Measurements from ENCODE around the gene ACOT9. TPM values are rescaled to one million over a fixed set of nuclear protein-coding genes. Genes with fewer than 3 reads are reported as not detected.

The ACOT9 gene
- polyA plus RNA-seq, 2 of the 4 experiments (the other 2 are of a cell fraction), result 87.0 to 110 TPM

GRCh38 chrX:23666282-23666681 is 76.8 kb downstream of the ACOT9 start (continued):
- TF ChIP-seq RAD21 (conservative IDR thresholded peaks at IDR 0.05 in 1 of 2, IDR thresholded peaks at IDR 0.05 in 1 of 2) (no peak), HDAC2 (IDR thresholded peaks at IDR 0.05) (no peak), NR3C1 (IDR thresholded peaks at IDR 0.05) (no peak), FOSL2 (IDR thresholded peaks at IDR 0.05) (no peak), FOSL2 (CRISPR knock-in tag; IDR thresholded peaks at IDR 0.05) (no peak), JUNB (IDR thresholded peaks at IDR 0.05) (no peak), MYC (IDR thresholded peaks at IDR 0.05; ENCODE audit: borderline replicate concordance, low read length) (no peak), MAX (IDR thresholded peaks at IDR 0.05) (no peak), FOSB (CRISPR knock-in tag; IDR thresholded peaks at IDR 0.05) (no peak), TP53 (CRISPR knock-in tag; IDR thresholded peaks at IDR 0.05) (no peak), HOXB5 (CRISPR knock-in tag; IDR thresholded peaks at IDR 0.05) (no peak)

- Histone ChIP-seq H3K4me3 (no peak overlapping the region), H3K4me2 (no peak overlapping the region), H3K4me1 (peaks cover 6% of the 10 kb centered on the region), H3K27ac (no peak overlapping the region), H3K9me3 (no peaks in the 10 kb centered on the region)
- no peak for DNase-seq (ENCODE audit: low read depth in 1 of 2, low spot score in 1 of 2)
- ChIA-PET CTCF (interaction anchor here (1.5 kb wide), 1 partner anchor 238 kb away, joined by 3 read pairs; no protein-coding TSS in a partner anchor), POLR2A (no interaction called here)
- no peak for FAIRE-seq
- ATAC-seq, result no peak
- WGBS (ENCODE audit: missing lambda C conversion rate), result 89% methylated on average over 9 of the region's 10 CpGs
- TF ChIP-seq TP53 (CRISPR knock-in tag; IDR thresholded peaks at IDR 0.05), result no peak
- TF ChIP-seq CBX8 (IDR thresholded peaks at IDR 0.05), result no peak
- TF ChIP-seq CTCF (IDR thresholded peaks at IDR 0.05), result no peak
- TF ChIP-seq ESRRA (IDR thresholded peaks at IDR 0.05; ENCODE audit: borderline replicate concordance, low read length), result no peak
- no peak for TF ChIP-seq PHF8 (IDR thresholded peaks at IDR 0.05; ENCODE audit: borderline replicate concordance, low read depth)
- TF ChIP-seq MAZ (IDR thresholded peaks at IDR 0.05; ENCODE audit: borderline replicate concordance, low read depth, low read length), result no peak
- TF ChIP-seq MAFK (IDR thresholded peaks at IDR 0.05; ENCODE audit: partially characterized antibody), result no peak
- TF ChIP-seq GATA3 (IDR thresholded peaks at IDR 0.05; ENCODE audit: borderline replicate concordance), result no peak
- TF ChIP-seq KDM5A (IDR thresholded peaks at IDR 0.05), result no peak
- no peak for TF ChIP-seq ZNF302 (CRISPR knock-in tag; IDR thresholded peaks at IDR 0.05)
- no peak for TF ChIP-seq RARB (CRISPR knock-in tag; IDR thresholded peaks at IDR 0.05)
- no peak for TF ChIP-seq E2F6 (IDR thresholded peaks at IDR 0.05; ENCODE audit: borderline replicate concordance, low read depth)
- no peak for TF ChIP-seq NPAS2 (CRISPR knock-in tag; IDR thresholded peaks at IDR 0.05; ENCODE audit: borderline replicate concordance)
- TF ChIP-seq ATOH8 (CRISPR knock-in tag; IDR thresholded peaks at IDR 0.05; ENCODE audit: low read depth), result no peak
- TF ChIP-seq SMC3 (IDR thresholded peaks at IDR 0.05), result no peak
- TF ChIP-seq FOSB (CRISPR knock-in tag; IDR thresholded peaks at IDR 0.05), result no peak
These were observed 78.6 kb downstream of the ACOT9 start for GRCh38 chrX:23664496-23664895.

- H3K27ac ChIP-seq, result no peak overlapping the region
- H3K4me1 ChIP-seq, result peaks cover 6% of the 10 kb centered on the region
- WGBS (ENCODE audit: missing lambda C conversion rate), result 83% methylated on average over 1 of the region's 1 CpG
- FAIRE-seq (no peak), DNase-seq (ENCODE audit: low read depth in 1 of 2, low spot score in 1 of 2) (no peak), ATAC-seq (no peak)
- ChIA-PET POLR2A (no interaction called here), CTCF (no interaction called here)
- TF ChIP-seq ATOH8 (CRISPR knock-in tag; IDR thresholded peaks at IDR 0.05; ENCODE audit: low read depth), result no peak
- no peak for TF ChIP-seq EHMT2 (IDR thresholded peaks at IDR 0.05; ENCODE audit: low read depth)
- no peak for TF ChIP-seq NR3C1 (IDR thresholded peaks at IDR 0.05)
- TF ChIP-seq SMC3 (IDR thresholded peaks at IDR 0.05), result no peak
- no peak for TF ChIP-seq RFX5 (IDR thresholded peaks at IDR 0.05)
- TF ChIP-seq JUNB (IDR thresholded peaks at IDR 0.05), result no peak
- TF ChIP-seq HOXB5 (CRISPR knock-in tag; IDR thresholded peaks at IDR 0.05), result no peak
- TF ChIP-seq EP300 (IDR thresholded peaks at IDR 0.05), result no peak
- TF ChIP-seq HEYL (CRISPR knock-in tag; IDR thresholded peaks at IDR 0.05), result no peak
- TF ChIP-seq E2F6 (IDR thresholded peaks at IDR 0.05; ENCODE audit: borderline replicate concordance, low read depth), result no peak
- TF ChIP-seq CHD2 (IDR thresholded peaks at IDR 0.05; ENCODE audit: low read length, partially characterized antibody), result no peak
- TF ChIP-seq FOSB (CRISPR knock-in tag; IDR thresholded peaks at IDR 0.05), result no peak
- no peak for TF ChIP-seq MAX (IDR thresholded peaks at IDR 0.05)
- TF ChIP-seq BHLHE40 (IDR thresholded peaks at IDR 0.05; ENCODE audit: low read depth, low read length), result no peak
- H3K4me3 ChIP-seq, result no peak overlapping the region
- no peak overlapping the region for H3K4me2 ChIP-seq
- H3K9me3 ChIP-seq, result no peaks in the 10 kb centered on the region
These were observed 80.2 kb downstream of the ACOT9 start for GRCh38 chrX:23662853-23663252.
